HCT116 (cell line): ENCODE results near the gene HECW1. TPM values are rescaled to one million over a fixed set of nuclear protein-coding genes. Genes with fewer than 3 reads are reported as not detected.

Experiments
- ATAC-seq: fragments of 200-7000 bp; cut with Tn5 transposase; 2 replicates; pipeline ENCODE4 v1.9.1; 2020; ENCODE audit warnings: mild to moderate bottlenecking, moderate library complexity
- BruUV-seq: library from RNA; stranded (reverse); fragments of 400-500 nt; replicated peaks from 2 replicates; lab custom pipeline; 2021; lab: Mats Ljungman, UMichigan
- CTCF ChIA-PET: fragments of 300-600 bp; sonication (Branson Sonifier 250); formaldehyde crosslinking; loops from one replicate; lab custom pipeline; 2021; ENCODE audit warnings: antibody characterized with exemption; lab: Charles Lee
- POLR2A ChIA-PET: fragments of 300-600, 350-600 bp; sonication (Branson Sonifier 250); formaldehyde crosslinking; loops from one replicate; lab custom pipeline; 2021; ENCODE audit warnings: antibody characterized with exemption; lab: Charles Lee
- RAD21 ChIA-PET, 2 experiments: fragments of 300-600 bp; sonication (Branson Sonifier 250); formaldehyde crosslinking; loops; one replicate each; lab custom pipeline; 2023; ENCODE audit warnings: low total read pairs in 2 of 2; ENCODE audit not compliant: uncharacterized antibody in 2 of 2, unreplicated experiment in 2 of 2, low non-redundant PET in 1 of 2; lab: Charles Lee
- DNase-seq: peaks from one replicate; pipeline ENCODE4 v3.0.0-alpha.2; 2010; ENCODE audit warnings: low read depth, low spot score
- H2AFZ ChIP-seq: fragments of 200-600 bp; shearing (Covaris generic), sonication (generic); 2 replicates; pipeline ENCODE4 v1.6.1; 2017; ENCODE audit warnings: low read depth, mixed run types, mixed read lengths, antibody characterized with exemption, low read length; ENCODE audit not compliant: poor library complexity, severe bottlenecking
- H3K27ac ChIP-seq: 2 replicates; pipeline ENCODE4 v1.5.1; 2012; ENCODE audit warnings: low read depth, low read length
- H3K27me3 ChIP-seq: fragments of 200-600 bp; sonication (generic); 2 replicates; pipeline ENCODE4 v1.6.1; 2016; ENCODE audit warnings: mixed run types, low read length, mixed read lengths; ENCODE audit not compliant: insufficient read depth
- H3K36me3 ChIP-seq, 2 experiments: fragments of 200-500 bp in 1 of 2; fragments of 200-600 bp in 1 of 2; sonication (Bioruptor generic) in 1 of 2; sonication (generic) in 1 of 2; 2 replicates each; pipeline versions ENCODE4 v1.5.1 to v1.6.1; 2014 to 2016; ENCODE audit warnings: low read length in 2 of 2, inconsistent platforms in 1 of 2, mixed read lengths in 1 of 2, mixed run types in 1 of 2; ENCODE audit not compliant: insufficient read depth in 2 of 2, control insufficient read depth in 1 of 2
- H3K4me1 ChIP-seq, 2 experiments: fragments of 200-600 bp in 1 of 2; sonication (generic) in 1 of 2; 2 replicates each; pipeline versions ENCODE4 v1.5.1 to v1.6.1; 2012 to 2017; ENCODE audit warnings: low read length in 2 of 2, inconsistent platforms in 1 of 2, mild to moderate bottlenecking in 1 of 2, mixed read lengths in 1 of 2, mixed run types in 1 of 2, moderate library complexity in 1 of 2; ENCODE audit not compliant: insufficient read depth in 2 of 2, control insufficient read depth in 1 of 2
- H3K4me2 ChIP-seq: fragments of 200-600 bp; sonication (generic); 2 replicates; pipeline ENCODE4 v1.6.1; 2017; ENCODE audit warnings: mixed run types, low read length, mixed read lengths
- H3K4me3 ChIP-seq, 2 experiments: fragments of 200-600 bp in 1 of 2; sonication (generic) in 1 of 2; replicated peaks in 1 of 2; 2 replicates each; pipeline ENCODE4 v1.5.1; 2011 to 2016; ENCODE audit warnings: low read length in 2 of 2, control low read depth in 1 of 2, low read depth in 1 of 2, mild to moderate bottlenecking in 1 of 2, mixed read lengths in 1 of 2, mixed run types in 1 of 2
- H3K79me2 ChIP-seq: fragments of 200-600 bp; sonication (generic); 2 replicates; pipeline ENCODE4 v1.6.1; 2017; ENCODE audit warnings: mild to moderate bottlenecking, mixed run types, low read length, moderate library complexity, mixed read lengths; ENCODE audit not compliant: insufficient read depth
- H3K9ac ChIP-seq: fragments of 200-600 bp; sonication (generic); 2 replicates; pipeline ENCODE4 v1.6.1; 2016; ENCODE audit warnings: low read length, mixed read lengths
- H3K9me2 ChIP-seq: fragments of 200-600 bp; sonication (generic), shearing (Covaris generic); 2 replicates; pipeline ENCODE4 v1.6.1; 2017; ENCODE audit warnings: mixed run types, mild to moderate bottlenecking, moderate library complexity; ENCODE audit not compliant: insufficient read depth
- H3K9me3 ChIP-seq, 2 experiments: fragments of 200-500 bp in 1 of 2; fragments of 200-600 bp in 1 of 2; sonication (Bioruptor generic) in 1 of 2; sonication (generic) in 1 of 2; 2 replicates each; pipeline ENCODE4 v1.6.1; 2014 to 2017; ENCODE audit warnings: low read length in 2 of 2, mixed read lengths in 2 of 2, inconsistent platforms in 1 of 2, low read depth in 1 of 2, mild to moderate bottlenecking in 1 of 2, mixed run types in 1 of 2, moderate library complexity in 1 of 2; ENCODE audit not compliant: control insufficient read depth in 1 of 2, insufficient read depth in 1 of 2
- H4K20me1 ChIP-seq: fragments of 200-600 bp; sonication (generic), shearing (Covaris generic); 2 replicates; pipeline ENCODE4 v1.6.1; 2017; ENCODE audit warnings: mixed run types, mild to moderate bottlenecking, moderate library complexity; ENCODE audit not compliant: insufficient read depth
- CEBPB ChIP-seq: IDR thresholded peaks from 2 replicates; pipeline ENCODE4 v1.6.1; 2012; ENCODE audit warnings: low read depth
- EGR1 ChIP-seq: IDR thresholded peaks from 2 replicates; pipeline ENCODE4 v1.6.1; 2012; ENCODE audit warnings: low read depth
- ELF1 ChIP-seq: IDR thresholded peaks from 2 replicates; pipeline ENCODE4 v1.6.1; 2012; ENCODE audit warnings: low read depth, borderline replicate concordance
- EZH2 ChIP-seq: fragments of 200-600 bp; sonication (generic); IDR thresholded peaks from 2 replicates; pipeline ENCODE4 v1.6.1; 2017; ENCODE audit warnings: antibody characterized with exemption, mixed run types
- EZH2phosphoT487 ChIP-seq: fragments of 200-600 bp; IDR thresholded peaks from 2 replicates; pipeline ENCODE4 v1.6.1; 2018; ENCODE audit warnings: antibody characterized with exemption, borderline replicate concordance
- FOSL1 ChIP-seq: IDR thresholded peaks from 2 replicates; pipeline ENCODE4 v1.6.1; 2012; ENCODE audit warnings: low read depth
- POLR2AphosphoS5 ChIP-seq: IDR thresholded peaks from 2 replicates; pipeline ENCODE4 v1.6.1; 2011; ENCODE audit warnings: mild to moderate bottlenecking, low read depth, low read length, moderate library complexity
- RAD21 ChIP-seq: IDR thresholded peaks from 2 replicates; pipeline ENCODE4 v1.6.1; 2012; ENCODE audit warnings: low read depth, mild to moderate bottlenecking
- SP1 ChIP-seq: IDR thresholded peaks from 2 replicates; pipeline ENCODE4 v1.6.1; 2012; ENCODE audit warnings: low read depth
- TCF7L2 ChIP-seq: IDR thresholded peaks from 2 replicates; pipeline ENCODE4 v1.7.0; 2011; ENCODE audit warnings: borderline replicate concordance, inconsistent platforms; ENCODE audit not compliant: insufficient read depth, insufficient read length; ENCODE audit errors: extremely low read depth
- YY1 ChIP-seq: IDR thresholded peaks from 2 replicates; pipeline ENCODE4 v1.6.1; 2011; ENCODE audit warnings: low read length, low read depth, moderate library complexity, mild to moderate bottlenecking; ENCODE audit not compliant: insufficient replicate concordance; ENCODE audit errors: extremely low read depth
- intact Hi-C: fragments of 100-400 bp; cut with micrococcal nuclease; formaldehyde crosslinking; loops from 2 replicates; pipeline ENCODE4 v1.10.0; 2022
- total RNA-seq: library from RNA; stranded (reverse); gene quantifications from one replicate; pipeline ENCODE4 v1.2.1, GENCODE V29; 2021; ENCODE audit not compliant: unreplicated experiment
- TF ChIP-seq, protein P1 (sequence below): IDR thresholded peaks from 2 replicates; pipeline ENCODE4 v1.6.1; 2012
- TF ChIP-seq, protein P2 (sequence below): IDR thresholded peaks from 2 replicates; pipeline ENCODE4 v1.6.1; 2012

HECW1 gene
- total RNA-seq, 1 experiment from 2014 or later = 5.6 TPM

DNA sequence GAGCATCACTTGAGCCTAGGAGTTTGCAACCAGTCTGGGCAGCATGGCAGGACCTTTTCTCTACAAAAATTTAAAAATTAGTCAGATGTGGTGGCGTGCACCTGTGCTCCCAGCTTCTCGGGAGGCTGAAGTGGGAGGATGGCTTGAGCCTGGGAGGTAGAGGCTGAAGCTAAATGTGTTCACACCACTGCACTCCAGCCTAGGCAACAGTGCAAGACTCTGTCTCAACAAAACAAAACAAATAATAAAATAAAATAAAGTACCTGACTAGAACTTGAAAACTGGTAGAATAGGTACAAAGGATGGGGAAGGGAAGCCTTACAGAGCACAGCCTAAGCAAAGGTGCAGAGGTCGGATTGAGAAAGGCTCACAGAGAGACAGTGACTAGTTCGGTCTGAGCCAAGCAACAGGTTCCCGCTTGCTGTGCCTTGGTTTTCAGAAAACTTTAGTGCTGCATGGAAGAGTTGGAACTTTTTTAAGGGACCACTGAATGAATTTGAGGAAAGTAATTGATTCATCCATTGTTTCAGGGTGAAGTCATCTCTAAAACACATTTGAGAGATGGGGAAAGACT, 370.3 kb downstream of the HECW1 start:
- no peaks in the 10 kb centered on the region for H3K4me1 ChIP-seq
- H3K9me2 ChIP-seq = no peaks in the 10 kb centered on the region
- H3K9ac ChIP-seq = no peak overlapping the region
- BruUV-seq = no TSS peak
- no peaks in the 10 kb centered on the region for H3K27me3 ChIP-seq
- ChIA-PET CTCF (no interaction called here), RAD21 (no interaction called here), POLR2A (no interaction called here)
- TF ChIP-seq EZH2 = no peak
- TF ChIP-seq ELF1 = no peak
- no peak for TF ChIP-seq FOSL1
- TF ChIP-seq POLR2AphosphoS5 = no peak
- no peak for TF ChIP-seq CEBPB
- TF ChIP-seq, protein P1, sequence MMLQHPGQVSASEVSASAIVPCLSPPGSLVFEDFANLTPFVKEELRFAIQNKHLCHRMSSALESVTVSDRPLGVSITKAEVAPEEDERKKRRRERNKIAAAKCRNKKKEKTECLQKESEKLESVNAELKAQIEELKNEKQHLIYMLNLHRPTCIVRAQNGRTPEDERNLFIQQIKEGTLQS = no peak
- TF ChIP-seq TCF7L2 = no peak
- intact Hi-C loops = no loop called here
- H4K20me1 ChIP-seq = no peaks in the 10 kb centered on the region
- no peaks in the 10 kb centered on the region for H3K79me2 ChIP-seq
- H3K9me3 ChIP-seq = no peaks in the 10 kb centered on the region
- H2AFZ ChIP-seq = no peak overlapping the region
- DNase-seq (no peak), ATAC-seq (no peak)
- no peak overlapping the region for H3K4me3 ChIP-seq
- no peak overlapping the region for H3K27ac ChIP-seq
- no peaks in the 10 kb centered on the region for H3K36me3 ChIP-seq
- H3K4me2 ChIP-seq = no peak overlapping the region

DNA sequence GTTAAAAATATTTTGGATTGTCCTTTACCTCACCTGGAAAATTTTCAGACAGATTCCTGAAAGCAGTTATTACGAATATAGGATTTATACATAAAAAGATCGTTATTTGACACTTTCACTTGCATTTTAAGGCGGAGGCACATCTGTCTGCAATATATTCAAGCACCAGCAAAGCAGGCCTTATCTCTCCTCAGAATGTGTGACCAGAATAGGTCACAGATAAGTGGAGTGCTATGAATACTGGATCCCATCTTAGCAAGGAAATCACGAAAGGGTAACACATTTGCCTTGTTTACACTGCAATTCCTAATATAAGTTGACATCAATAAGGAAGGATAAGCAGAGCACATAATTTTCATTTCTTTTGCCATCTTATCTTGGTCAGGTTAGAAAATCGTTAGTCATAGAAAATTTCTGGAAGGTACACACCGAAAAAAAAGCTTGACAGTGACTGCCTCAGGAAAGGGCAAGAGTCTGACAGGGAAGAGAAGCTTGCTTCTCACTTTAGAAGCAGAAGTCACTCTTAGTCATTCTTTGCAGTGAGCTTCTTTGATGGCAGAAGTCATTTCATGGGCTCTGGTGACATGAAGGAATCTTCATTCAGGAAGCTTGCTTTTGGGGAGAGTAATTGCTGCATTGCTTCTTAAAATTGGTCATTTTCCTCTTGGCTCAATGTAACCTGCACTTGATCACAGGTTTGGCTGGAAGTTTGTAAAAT, 372.4 kb downstream of the HECW1 start:
- CTCF ChIA-PET = no interaction called here
- POLR2A ChIA-PET = interaction anchor here (0.6 kb wide), 1 partner anchor 98 kb away, joined by 3 read pairs; the partner anchor contains the start of gene STK17A
- Histone ChIP-seq H3K9me3 (no peaks in the 10 kb centered on the region), H3K4me3 (no peak overlapping the region), H3K27ac (no peak overlapping the region), H3K9me2 (no peaks in the 10 kb centered on the region), H3K9ac (no peak overlapping the region), H3K36me3 (no peaks in the 10 kb centered on the region), H3K4me1 (no peaks in the 10 kb centered on the region), H3K27me3 (no peaks in the 10 kb centered on the region), H2AFZ (no peak overlapping the region), H3K79me2 (no peaks in the 10 kb centered on the region), H4K20me1 (no peaks in the 10 kb centered on the region), H3K4me2 (no peak overlapping the region)
- intact Hi-C loops = no loop called here
- DNase-seq (no peak), ATAC-seq (no peak)
- no TSS peak for BruUV-seq
- no peak for TF ChIP-seq YY1
- TF ChIP-seq ELF1 = no peak
- no peak for TF ChIP-seq EZH2phosphoT487
- TF ChIP-seq, protein P2, sequence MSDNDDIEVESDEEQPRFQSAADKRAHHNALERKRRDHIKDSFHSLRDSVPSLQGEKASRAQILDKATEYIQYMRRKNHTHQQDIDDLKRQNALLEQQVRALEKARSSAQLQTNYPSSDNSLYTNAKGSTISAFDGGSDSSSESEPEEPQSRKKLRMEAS = no peak
- TF ChIP-seq EGR1 = no peak
- TF ChIP-seq SP1 = no peak
- TF ChIP-seq, protein P1 = no peak
- no peak for TF ChIP-seq RAD21
- RAD21 ChIA-PET = no interaction called here
